HG03342 (cell line): Measurements from ENCODE around the gene INTS3.

Experiments used
- ATAC-seq: cut with Tn5 transposase; IDR thresholded peaks from one replicate; pipeline ENCODE4 v1.9.1; 2021; ENCODE audit warnings: mild to moderate bottlenecking, moderate library complexity; ENCODE audit not compliant: unreplicated experiment

The INTS3 gene, protein sequence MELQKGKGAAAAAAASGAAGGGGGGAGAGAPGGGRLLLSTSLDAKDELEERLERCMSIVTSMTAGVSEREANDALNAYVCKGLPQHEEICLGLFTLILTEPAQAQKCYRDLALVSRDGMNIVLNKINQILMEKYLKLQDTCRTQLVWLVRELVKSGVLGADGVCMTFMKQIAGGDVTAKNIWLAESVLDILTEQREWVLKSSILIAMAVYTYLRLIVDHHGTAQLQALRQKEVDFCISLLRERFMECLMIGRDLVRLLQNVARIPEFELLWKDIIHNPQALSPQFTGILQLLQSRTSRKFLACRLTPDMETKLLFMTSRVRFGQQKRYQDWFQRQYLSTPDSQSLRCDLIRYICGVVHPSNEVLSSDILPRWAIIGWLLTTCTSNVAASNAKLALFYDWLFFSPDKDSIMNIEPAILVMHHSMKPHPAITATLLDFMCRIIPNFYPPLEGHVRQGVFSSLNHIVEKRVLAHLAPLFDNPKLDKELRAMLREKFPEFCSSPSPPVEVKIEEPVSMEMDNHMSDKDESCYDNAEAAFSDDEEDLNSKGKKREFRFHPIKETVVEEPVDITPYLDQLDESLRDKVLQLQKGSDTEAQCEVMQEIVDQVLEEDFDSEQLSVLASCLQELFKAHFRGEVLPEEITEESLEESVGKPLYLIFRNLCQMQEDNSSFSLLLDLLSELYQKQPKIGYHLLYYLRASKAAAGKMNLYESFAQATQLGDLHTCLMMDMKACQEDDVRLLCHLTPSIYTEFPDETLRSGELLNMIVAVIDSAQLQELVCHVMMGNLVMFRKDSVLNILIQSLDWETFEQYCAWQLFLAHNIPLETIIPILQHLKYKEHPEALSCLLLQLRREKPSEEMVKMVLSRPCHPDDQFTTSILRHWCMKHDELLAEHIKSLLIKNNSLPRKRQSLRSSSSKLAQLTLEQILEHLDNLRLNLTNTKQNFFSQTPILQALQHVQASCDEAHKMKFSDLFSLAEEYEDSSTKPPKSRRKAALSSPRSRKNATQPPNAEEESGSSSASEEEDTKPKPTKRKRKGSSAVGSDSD

DNA sequence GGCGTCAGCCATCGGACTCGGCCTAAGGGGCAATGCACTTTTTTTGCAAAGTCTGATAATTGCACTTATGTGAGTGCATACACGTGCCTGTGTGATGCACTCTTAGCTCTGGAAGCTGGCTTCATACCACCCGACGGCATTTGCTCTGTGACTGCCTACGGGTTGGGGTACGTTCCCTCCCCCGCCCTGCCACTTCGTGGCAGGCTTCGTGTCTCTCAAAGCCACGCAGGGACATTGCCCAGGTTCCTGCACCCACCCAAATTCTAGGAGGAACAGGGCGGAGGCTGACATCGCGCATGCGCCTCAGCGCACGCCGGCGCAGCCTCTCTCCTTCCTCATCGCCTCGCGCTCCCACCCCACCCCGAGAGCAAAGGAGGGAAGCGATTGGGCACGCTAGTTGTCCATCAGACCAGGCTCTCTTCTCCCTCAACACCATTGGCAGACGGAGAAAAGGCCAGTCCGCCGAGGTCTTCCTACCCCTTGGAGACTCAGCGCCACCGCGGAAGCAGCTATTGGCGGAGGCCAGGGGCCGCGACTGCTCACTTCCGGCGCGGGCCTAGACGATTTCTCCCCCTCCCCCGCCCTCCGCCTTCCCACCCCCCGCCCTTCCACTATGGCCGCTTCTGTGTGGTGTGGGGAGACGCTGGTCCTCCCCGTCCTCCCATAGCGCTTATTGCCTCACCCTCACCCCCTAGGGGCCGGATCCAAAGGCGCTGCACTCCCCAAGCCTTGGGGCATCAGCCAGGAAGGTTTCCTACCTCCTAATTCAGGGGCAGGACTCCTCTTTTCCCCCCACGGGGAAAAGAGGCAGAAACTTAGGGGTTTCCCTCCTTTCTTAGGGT is at the start of gene INTS3:
Gene INTS3 (plus strand): TSS at position 588 of the 842 bp plus-strand sequence. CDS start 585 bp downstream, outside the sequence.
- peak; percentile 95 for ATAC-seq

DNA sequence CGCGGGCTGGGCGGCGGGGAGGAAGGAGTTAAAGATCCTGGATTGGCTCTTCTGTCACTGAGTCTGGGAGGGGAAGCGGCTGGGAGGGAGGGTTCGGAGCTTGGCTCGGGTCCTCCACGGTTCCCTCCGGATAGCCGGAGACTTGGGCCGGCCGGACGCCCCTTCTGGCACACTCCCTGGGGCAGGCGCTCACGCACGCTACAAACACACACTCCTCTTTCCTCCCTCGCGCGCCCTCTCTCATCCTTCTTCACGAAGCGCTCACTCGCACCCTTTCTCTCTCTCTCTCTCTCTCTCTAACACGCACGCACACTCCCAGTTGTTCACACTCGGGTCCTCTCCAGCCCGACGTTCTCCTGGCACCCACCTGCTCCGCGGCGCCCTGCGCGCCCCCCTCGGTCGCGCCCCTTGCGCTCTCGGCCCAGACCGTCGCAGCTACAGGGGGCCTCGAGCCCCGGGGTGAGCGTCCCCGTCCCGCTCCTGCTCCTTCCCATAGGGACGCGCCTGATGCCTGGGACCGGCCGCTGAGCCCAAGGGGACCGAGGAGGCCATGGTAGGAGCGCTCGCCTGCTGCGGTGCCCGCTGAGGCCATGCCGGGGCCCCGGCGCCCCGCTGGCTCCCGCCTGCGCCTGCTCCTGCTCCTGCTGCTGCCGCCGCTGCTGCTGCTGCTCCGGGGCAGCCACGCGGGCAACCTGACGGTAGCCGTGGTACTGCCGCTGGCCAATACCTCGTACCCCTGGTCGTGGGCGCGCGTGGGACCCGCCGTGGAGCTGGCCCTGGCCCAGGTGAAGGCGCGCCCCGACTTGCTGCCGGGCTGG is 49.1 kb upstream of the INTS3 start, which contains the start of gene NPR1:
Gene NPR1 (plus strand): TSS at position 170 of the 818 bp plus-strand sequence. CDS start 421 bp downstream, at position 591.
- no peak for ATAC-seq

DNA sequence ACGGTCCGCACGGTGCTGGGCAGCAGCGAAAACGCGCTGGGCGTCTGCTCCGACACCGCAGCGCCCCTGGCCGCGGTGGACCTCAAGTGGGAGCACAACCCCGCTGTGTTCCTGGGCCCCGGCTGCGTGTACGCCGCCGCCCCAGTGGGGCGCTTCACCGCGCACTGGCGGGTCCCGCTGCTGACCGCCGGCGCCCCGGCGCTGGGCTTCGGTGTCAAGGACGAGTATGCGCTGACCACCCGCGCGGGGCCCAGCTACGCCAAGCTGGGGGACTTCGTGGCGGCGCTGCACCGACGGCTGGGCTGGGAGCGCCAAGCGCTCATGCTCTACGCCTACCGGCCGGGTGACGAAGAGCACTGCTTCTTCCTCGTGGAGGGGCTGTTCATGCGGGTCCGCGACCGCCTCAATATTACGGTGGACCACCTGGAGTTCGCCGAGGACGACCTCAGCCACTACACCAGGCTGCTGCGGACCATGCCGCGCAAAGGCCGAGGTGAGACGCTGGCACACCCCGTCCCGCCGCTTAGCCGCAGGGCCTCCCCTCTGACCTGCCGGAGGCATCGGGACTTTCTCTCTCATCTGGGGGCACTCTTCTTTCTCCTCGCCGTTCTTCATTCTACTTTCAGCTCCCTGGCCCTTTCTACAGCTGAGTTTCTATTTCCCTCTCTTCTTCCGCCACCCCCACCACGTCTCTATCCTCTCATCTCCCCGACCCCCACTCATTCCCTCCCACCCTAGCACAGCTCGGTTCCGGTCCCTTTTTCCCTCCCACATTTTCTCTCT is 48.3 kb upstream of the INTS3 start:
- ATAC-seq, result no peak

DNA sequence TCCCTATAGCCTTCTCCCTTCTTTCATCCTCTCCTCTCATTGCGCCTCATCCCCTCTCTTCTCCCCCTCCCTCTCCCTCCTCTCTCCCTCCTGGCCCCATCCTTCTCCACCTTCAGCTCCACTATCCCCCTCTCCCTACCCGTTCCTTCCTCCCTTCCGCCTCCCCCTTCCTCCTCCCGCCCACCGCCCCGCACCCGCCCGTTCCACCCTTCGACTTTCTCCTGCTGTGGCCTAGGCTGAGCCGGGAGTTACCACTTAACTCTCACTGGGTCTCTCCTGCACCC is 47.8 kb upstream of the INTS3 start:
- no peak for ATAC-seq

DNA sequence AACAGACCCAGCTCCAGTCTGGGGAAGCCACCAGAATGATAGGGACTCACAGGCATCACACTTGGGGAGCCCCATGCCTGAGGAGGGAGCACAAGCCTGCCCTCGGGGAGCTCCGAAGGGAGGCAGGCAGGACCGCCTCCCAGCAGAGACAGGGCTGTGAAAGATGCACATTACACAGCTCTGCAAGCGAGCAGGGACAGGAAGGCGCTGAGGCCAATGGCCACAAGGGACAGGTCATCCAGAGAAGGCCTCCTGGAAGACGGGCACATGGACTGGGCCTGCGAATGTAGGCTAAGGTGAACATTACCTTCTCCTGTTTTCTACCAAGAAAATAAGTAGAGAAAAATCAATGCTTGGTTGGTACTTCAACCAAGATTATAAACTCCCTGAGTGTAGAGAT is 45.1 kb upstream of the INTS3 start:
- ATAC-seq, result no peak

DNA sequence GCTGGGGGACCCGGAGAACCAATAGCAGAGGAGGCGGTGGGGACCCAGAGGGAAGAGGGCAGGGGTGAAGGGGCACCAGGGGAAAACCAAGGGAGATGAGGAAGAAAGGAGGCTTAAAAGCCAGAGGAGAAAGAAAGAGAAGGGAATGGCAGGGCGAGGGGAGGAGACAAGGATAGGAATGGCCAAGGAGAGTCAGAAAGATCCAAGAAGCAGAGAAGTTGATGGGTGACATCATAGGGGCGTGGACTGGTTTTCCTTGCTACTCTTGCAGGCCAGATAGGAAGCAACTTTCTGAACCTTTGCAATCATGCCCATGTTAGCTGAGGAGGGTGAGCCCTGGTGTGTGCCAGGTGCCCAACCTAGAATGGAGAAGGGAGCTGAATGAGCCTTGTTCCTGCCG is 44.0 kb upstream of the INTS3 start:
- no peak for ATAC-seq

DNA sequence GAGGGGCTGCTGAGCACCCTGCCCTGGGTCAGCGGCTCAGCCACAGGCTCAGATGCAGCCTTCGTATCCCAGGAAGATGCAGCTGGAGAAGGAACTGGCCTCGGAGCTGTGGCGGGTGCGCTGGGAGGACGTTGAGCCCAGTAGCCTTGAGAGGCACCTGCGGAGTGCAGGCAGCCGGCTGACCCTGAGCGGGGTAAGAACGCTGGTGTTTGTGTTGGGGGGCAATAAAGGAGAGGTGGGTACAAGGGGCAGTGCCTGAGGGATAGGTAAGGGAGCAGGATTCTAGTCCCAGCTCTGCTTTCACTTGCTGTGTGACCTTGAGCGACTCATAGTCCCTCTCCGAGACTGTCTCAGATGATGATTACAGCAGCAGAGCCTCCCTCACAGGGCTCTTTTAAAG is 43.0 kb upstream of the INTS3 start:
- no peak for ATAC-seq

DNA sequence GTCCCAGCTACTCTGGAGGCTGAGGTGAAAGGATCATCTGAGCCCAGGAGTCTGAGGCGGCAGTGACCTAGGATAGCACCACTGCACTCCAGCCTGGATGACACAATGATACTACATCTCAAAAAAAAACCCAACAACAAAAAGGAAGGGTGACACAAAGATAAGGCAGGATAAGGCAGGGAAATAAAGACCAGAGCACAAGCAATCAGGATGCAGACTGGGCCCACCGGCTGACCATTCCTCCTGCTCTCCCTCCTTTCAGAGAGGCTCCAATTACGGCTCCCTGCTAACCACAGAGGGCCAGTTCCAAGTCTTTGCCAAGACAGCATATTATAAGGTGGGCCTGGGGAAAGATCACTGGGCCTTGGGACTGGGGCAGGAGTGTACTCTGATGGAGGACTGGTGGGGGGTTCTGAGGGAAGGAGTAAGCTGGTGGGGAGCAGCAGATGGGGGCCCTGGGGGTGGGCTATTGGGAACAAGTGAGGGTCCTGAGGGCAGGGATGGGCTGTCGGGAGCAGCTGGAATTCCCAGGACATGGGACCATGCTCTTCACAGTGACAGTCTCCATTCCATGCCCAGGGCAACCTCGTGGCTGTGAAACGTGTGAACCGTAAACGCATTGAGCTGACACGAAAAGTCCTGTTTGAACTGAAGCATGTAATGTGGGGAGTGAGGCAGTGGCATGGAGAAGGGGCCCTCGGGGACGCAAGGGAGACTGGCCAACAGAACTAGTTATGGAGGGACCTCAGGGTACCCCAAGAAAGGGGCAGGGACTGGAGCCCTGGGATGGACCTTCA is 42.1 kb upstream of the INTS3 start:
- ATAC-seq, result no peak

DNA sequence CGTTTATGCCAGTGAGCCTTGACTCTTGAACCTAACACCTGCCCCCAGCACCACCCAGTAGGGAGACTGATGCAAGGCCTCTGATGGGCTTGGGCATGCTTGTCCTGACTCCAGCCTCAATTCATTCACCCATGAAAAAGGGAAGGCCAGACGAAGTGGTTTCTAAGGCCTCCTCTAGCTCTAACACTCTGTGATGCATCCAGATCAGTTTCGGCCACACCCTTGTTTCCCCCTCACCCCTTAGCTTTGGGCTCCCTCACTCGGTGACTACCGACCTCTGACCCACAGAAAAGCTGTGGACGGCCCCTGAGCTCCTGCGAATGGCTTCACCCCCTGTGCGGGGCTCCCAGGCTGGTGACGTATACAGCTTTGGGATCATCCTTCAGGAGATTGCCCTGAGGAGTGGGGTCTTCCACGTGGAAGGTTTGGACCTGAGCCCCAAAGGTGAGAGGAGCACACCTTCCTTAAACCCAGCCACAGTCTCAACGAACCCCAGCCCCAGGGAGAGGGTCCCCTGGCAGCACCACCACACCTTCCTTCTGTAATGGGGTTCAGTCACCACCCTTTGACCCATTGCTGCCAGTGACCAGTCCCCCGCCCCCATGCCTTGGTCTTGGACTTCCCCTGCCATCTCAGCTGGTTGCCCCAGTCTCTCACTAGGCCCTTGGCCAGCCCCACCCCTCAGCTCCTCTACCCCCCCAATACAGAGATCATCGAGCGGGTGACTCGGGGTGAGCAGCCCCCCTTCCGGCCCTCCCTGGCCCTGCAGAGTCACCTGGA is 40.3 kb upstream of the INTS3 start:
- no peak for ATAC-seq

DNA sequence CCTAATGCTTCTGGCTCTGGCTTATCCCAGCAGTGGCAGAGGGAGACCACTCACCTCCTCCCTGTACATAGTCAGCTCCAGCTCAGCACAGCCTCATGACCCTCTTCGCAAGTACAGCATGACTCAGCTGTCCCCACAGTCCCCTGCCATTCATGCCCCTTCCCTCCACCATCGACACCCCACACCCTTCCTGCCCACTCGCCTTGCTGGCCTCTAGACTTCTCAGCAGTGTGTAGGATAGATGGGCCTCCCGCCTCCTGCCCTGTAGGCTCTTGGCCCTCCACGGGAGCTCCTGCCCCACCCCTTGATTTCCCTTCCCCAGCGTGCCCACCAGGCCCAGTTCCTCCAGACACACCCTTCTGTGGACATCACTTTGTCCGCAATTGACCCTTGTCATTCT is 39.6 kb upstream of the INTS3 start:
- ATAC-seq, result no peak

DNA sequence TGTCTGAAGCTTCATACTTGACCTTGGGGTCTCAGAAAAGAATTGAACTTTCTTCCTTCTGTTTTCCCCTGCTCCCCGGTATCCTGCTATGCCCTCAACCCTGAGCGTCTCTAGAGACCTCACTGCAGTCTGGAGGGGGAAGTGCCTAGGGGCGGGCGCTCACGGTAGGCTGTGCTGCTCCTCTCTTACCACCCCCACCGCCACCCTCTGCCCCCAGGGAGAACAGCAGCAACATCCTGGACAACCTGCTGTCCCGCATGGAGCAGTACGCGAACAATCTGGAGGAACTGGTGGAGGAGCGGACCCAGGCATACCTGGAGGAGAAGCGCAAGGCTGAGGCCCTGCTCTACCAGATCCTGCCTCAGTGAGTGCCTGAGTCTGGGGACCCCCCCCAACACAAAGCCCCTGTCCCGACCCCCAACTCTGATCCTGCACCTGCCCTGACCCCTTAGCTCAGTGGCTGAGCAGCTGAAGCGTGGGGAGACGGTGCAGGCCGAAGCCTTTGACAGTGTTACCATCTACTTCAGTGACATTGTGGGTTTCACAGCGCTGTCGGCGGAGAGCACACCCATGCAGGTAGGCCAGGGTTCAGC is 39.0 kb upstream of the INTS3 start:
- no peak for ATAC-seq

DNA sequence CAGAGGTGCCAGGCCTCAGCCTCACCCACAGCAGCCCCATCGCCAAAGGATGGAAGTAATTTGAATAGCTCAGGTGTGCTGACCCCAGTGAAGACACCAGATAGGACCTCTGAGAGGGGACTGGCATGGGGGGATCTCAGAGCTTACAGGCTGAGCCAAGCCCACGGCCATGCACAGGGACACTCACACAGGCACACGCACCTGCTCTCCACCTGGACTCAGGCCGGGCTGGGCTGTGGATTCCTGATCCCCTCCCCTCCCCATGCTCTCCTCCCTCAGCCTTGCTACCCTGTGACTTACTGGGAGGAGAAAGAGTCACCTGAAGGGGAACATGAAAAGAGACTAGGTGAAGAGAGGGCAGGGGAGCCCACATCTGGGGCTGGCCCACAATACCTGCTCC is 34.4 kb upstream of the INTS3 start:
- no peak for ATAC-seq

DNA sequence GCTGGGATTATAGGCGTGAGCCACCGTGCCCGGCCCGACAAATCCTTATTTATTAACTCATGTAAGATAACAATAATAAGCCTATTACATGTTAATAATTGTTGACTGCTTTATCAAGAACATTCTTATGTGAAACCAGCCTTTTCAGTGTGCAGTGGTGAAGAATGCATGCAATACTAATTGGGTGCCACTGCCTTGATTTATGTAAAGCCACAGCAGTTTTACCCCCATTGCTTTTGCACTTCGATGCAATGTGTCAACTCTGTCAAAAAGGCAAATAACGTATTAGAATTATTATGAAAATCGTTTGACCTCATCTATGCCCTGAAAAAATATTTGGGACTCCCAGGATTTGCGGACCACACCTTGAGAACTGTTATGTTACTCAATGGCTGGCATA is 31.1 kb upstream of the INTS3 start:
- ATAC-seq, result no peak

DNA sequence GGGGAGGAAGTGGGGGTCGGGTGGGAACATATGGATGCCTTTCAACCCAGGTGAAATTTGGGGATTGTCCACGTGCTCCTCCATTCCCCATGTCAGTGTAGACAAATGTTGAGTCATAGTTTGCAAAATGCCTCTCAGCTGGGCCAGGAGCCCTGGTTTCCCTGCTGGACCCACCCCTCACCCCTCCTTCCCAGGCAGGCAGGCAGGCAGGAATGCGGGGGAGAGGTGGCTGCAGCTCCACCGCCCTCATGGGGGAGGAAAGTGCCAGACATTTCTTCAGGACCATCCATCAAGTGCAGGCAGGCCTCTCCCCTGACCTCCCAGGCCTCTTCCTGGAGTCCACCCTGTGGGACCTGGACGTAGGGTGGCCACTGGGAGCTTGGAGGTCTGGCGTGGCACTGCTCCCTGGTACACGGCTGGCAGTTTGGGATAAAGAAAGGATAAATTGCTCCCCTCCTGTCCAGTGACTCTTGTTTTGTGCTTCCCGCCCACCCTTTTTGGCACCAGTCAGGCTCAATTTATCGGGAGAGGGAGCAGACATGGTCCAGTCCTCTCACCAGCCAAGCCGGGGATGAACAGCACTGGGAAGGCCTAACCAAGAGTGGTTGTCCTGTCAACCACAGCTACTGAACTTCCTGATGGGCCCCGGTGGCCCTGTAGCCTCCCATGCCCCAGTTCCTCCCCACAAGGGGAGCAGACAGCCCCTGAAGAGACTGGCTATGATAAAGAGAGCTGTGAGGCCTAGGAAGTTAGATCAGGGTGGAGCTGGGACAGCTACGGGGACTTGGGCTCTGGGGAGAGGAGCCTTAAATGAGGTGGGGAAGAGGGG is 30.4 kb upstream of the INTS3 start:
- ATAC-seq, result no peak

DNA sequence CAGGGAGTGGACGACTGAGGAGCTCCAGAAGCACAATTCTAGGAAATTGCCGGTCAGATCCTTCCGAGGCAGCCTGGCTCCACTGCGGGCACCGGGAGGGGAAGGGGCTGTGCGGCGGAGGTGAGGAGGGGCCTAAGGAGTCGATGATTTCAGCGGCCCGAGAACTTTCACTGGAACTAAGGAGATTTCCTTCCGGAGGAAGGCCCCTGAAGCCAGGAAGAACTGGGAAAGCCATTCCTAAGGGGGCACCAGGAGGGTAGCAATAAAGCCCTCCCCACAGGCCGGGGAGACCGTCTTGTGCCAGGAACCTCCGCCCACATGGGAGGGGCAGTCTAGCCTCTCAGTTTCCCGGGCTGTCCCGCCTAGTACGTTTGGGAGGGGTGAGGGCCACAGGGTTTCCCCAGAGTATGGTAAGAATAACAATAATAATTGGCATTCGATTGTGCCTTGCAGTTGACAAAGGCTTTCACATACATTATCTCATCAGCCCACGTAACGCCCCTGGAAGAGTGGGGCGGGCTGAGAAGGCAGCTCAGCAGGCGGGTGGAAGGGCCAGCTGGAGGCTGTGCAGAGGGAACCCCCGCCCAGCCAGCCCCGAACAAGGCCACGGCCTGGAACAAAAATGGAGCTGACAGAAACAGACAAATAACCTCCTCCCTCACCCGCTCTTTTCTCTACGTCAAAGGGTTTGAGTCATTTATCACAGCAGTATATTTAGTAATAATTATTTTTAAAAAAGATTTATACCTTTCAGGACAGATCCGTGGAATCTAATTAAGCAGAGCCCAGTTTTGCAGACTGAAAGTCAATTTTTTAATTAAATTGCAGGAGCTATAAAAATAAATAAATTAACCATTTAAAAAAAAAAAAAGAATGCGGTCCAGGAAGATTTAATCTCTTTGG is 29.6 kb upstream of the INTS3 start:
- no peak for ATAC-seq
